HCT116 (cell line): ENCODE results near the gene TBC1D32.

Experiments used
- CEBPB ChIP-seq: IDR thresholded peaks from 2 replicates; pipeline ENCODE4 v1.6.1; 2012; ENCODE audit warnings: low read depth
- CTCF ChIP-seq, 3 experiments: fragments of 200-600 bp in 1 of 3; sonication (generic) in 1 of 3; IDR thresholded peaks in 2 of 3; conservative IDR thresholded peaks in 1 of 3; 2 replicates each; pipeline ENCODE4 v1.5.1; 2012 to 2017; ENCODE audit warnings: low read depth in 2 of 3, low read length in 2 of 3, antibody characterized with exemption in 1 of 3, borderline replicate concordance in 1 of 3, control low read depth in 1 of 3, mild to moderate bottlenecking in 1 of 3, mixed read lengths in 1 of 3, mixed run types in 1 of 3, moderate library complexity in 1 of 3; ENCODE audit not compliant: insufficient read depth in 1 of 3
- EZH2 ChIP-seq: fragments of 200-600 bp; sonication (generic); IDR thresholded peaks from 2 replicates; pipeline ENCODE4 v1.6.1; 2017; ENCODE audit warnings: antibody characterized with exemption, mixed run types
- FOSL1 ChIP-seq: IDR thresholded peaks from 2 replicates; pipeline ENCODE4 v1.6.1; 2012; ENCODE audit warnings: low read depth
- POLR2A ChIP-seq: IDR thresholded peaks from 2 replicates; pipeline ENCODE4 v1.7.0; 2011; ENCODE audit warnings: borderline replicate concordance; ENCODE audit not compliant: insufficient read depth, insufficient read length; ENCODE audit errors: extremely low read depth
- POLR2AphosphoS5 ChIP-seq: IDR thresholded peaks from 2 replicates; pipeline ENCODE4 v1.6.1; 2011; ENCODE audit warnings: mild to moderate bottlenecking, low read depth, low read length, moderate library complexity
- REST ChIP-seq: IDR thresholded peaks from 2 replicates; pipeline ENCODE4 v1.6.1; 2012; ENCODE audit warnings: low read depth
- SIN3A ChIP-seq: IDR thresholded peaks from 2 replicates; pipeline ENCODE4 v1.6.1; 2012; ENCODE audit warnings: low read depth
- SP1 ChIP-seq: IDR thresholded peaks from 2 replicates; pipeline ENCODE4 v1.6.1; 2012; ENCODE audit warnings: low read depth
- TCF7L2 ChIP-seq: IDR thresholded peaks from 2 replicates; pipeline ENCODE4 v1.7.0; 2011; ENCODE audit warnings: borderline replicate concordance, inconsistent platforms; ENCODE audit not compliant: insufficient read depth, insufficient read length; ENCODE audit errors: extremely low read depth
- YY1 ChIP-seq: IDR thresholded peaks from 2 replicates; pipeline ENCODE4 v1.6.1; 2011; ENCODE audit warnings: low read length, low read depth, moderate library complexity, mild to moderate bottlenecking; ENCODE audit not compliant: insufficient replicate concordance; ENCODE audit errors: extremely low read depth
- ZBTB33 ChIP-seq: IDR thresholded peaks from 2 replicates; pipeline ENCODE4 v1.6.1; 2011; ENCODE audit warnings: mild to moderate bottlenecking, low read length, moderate library complexity; ENCODE audit not compliant: insufficient replicate concordance; ENCODE audit errors: extremely low read depth

GRCh38 chr6:121260651-121261102, 73.6 kb downstream of the TBC1D32 start:
- no peak for TF ChIP-seq ZBTB33
- TF ChIP-seq CTCF (IDR thresholded peaks at IDR 0.05 in 2 of 3, conservative IDR thresholded peaks at IDR 0.05 in 1 of 3; ENCODE audit: borderline replicate concordance in 1 of 3, insufficient read depth in 1 of 3, low read depth in 2 of 3, low read length in 2 of 3), result no peak
- TF ChIP-seq POLR2A, result no peak
- no peak for TF ChIP-seq EZH2
- TF ChIP-seq REST, result no peak
- no peak for TF ChIP-seq TCF7L2
- TF ChIP-seq POLR2AphosphoS5, result no peak
- TF ChIP-seq CEBPB, result no peak
- no peak for TF ChIP-seq YY1
- no peak for TF ChIP-seq FOSL1
- TF ChIP-seq SP1, result no peak
- no peak for TF ChIP-seq SIN3A
